GM12864 (cell line): Measurements from ENCODE around the gene MYH10.

Experiments used
- DNase-seq: peaks from one replicate; pipeline ENCODE4 v3.0.0-alpha.2; 2011; ENCODE audit warnings: low read depth
- H3K4me3 ChIP-seq: 2 replicates; pipeline ENCODE4 v1.5.1; 2011; ENCODE audit warnings: mild to moderate bottlenecking, low read depth, low read length, control low read depth
- CTCF ChIP-seq: IDR thresholded peaks from 2 replicates; pipeline ENCODE4 v1.5.1; 2011; ENCODE audit warnings: low read depth, mild to moderate bottlenecking, moderate library complexity, low read length, control low read depth, inconsistent platforms; ENCODE audit errors: missing control alignments

The MYH10 gene

GRCh38 chr17:8650119-8650499 is 19.6 kb upstream of the MYH10 start:
- no peak for DNase-seq
- no peak overlapping the region for H3K4me3 ChIP-seq

GRCh38 chr17:8649157-8650118 is 18.9 kb upstream of the MYH10 start:
- no peak for DNase-seq
- H3K4me3 ChIP-seq = no peak overlapping the region
- no peak for TF ChIP-seq CTCF

More at GRCh38 chr17:8650119-8650499, 19.6 kb upstream of the MYH10 start:
- no peak for TF ChIP-seq CTCF

- DNase-seq = no peak
- no peak for TF ChIP-seq CTCF
- no peak overlapping the region for H3K4me3 ChIP-seq
Observed at GRCh38 chr17:8647956-8648355, 17.4 kb upstream of the MYH10 start.

- TF ChIP-seq CTCF = no peak
- H3K4me3 ChIP-seq = no peak overlapping the region
- DNase-seq = no peak
Observed at GRCh38 chr17:8647202-8647601, 16.7 kb upstream of the MYH10 start.

- no peak for DNase-seq
- no peak overlapping the region for H3K4me3 ChIP-seq
- TF ChIP-seq CTCF = no peak
Observed at GRCh38 chr17:8644507-8644902, 14.0 kb upstream of the MYH10 start.

- H3K4me3 ChIP-seq = no peak overlapping the region
- no peak for TF ChIP-seq CTCF
- no peak for DNase-seq
Observed at GRCh38 chr17:8643855-8644506, 13.5 kb upstream of the MYH10 start.
